Muscle of arm (tissue), 14 donors: ENCODE results near the gene INTS6L. TPM values are rescaled to one million over a fixed set of nuclear protein-coding genes. Genes with fewer than 3 reads are reported as not detected.
A peak's percentile ranks its signal among the peaks of the same experiment; 100 is the strongest.

Experiments
- DNase-seq: peaks from one replicate; pipeline ENCODE4 v3.0.0-alpha.2; 2013
- long read RNA-seq, 11 donors: transcript quantifications; one replicate each; lab custom pipeline, GENCODE V29; 2026
- polyA plus RNA-seq, 12 donors: library from polyadenylated mRNA; unstranded; fragments of 120-200 nt; gene quantifications; one replicate each; pipeline ENCODE4 v1.2.1, GENCODE V29; 2013; ENCODE audit not compliant: insufficient read length in 12 of 12

INTS6L gene
- 10 to 100 TPM in 9 of 12 donors, 1 to 10 TPM in 2, not detected in 1; 7.6 to 29.3 (median 12.5) TPM for polyA plus RNA-seq
- long read RNA-seq, donor 1, partial matches to known transcripts = 0 of 1 reads
- long read RNA-seq, donor 1, other reads (novel, unspliced or antisense) = 0 of 1 reads
- long read RNA-seq, donor 2 = 0 reads
- long read RNA-seq, donor 3 = 0 reads
- long read RNA-seq, donor 4 = 0 reads
- long read RNA-seq, donor 5, partial matches to known transcripts = 0 of 1 reads
- long read RNA-seq, donor 5, other reads (novel, unspliced or antisense) = 0 of 1 reads
- long read RNA-seq, donor 6 = 0 reads
- long read RNA-seq, donor 7 = 0 reads
- long read RNA-seq, donor 8 = 0 reads
- long read RNA-seq, donor 9 = 0 reads
- long read RNA-seq, donor 10 = 0 reads
- long read RNA-seq, donor 11 = 0 reads

DNA sequence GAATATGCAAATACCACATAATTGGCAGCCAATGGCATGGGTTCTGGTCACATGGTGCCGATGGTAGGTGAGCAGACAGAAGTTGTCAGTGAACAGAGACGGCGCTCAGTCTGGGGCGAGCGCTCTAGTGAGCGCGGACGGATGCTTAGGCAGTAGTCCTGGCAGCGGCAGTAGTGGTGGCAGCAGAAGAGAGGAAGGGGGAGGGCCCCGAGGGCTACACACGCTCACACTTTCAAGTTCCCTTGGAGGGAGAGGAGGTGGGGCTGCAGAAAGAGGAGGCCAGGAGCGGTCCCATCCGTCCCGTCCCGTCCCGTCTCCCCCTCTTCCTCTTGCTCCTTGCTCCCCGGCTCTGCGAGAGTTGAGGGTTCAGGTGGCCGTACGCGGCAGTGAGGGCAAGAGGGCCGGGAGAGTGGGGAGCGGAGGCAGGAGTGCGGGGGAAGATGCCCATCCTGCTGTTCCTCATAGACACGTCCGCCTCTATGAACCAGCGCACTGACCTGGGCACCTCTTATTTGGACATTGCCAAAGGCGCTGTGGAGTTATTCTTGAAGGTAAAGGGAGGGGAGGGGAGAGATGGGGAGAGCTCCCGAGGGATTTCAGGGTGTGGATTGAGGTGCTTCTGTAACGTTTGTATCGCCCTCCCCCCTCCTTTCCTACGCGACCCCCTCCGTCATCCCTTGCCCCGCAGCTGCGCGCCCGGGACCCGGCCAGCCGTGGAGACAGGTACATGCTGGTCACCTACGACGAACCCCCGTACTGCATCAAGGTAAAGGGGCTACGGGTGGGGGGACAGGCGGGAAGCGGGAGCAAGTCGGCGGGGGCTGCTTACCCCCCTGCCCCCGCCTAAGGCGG, at the start of gene INTS6L:
TSS of gene INTS6L (plus strand) at position 108 of the 852 bp plus-strand sequence. CDS start at position 441, 333 bp downstream.
- DNase-seq = peak; percentile 82

GRCh38 chrX:135476378-135476777, 44.1 kb upstream of the INTS6L start:
- no peak for DNase-seq

- DNase-seq = peak; percentile 24
Measured at GRCh38 chrX:135477576-135477975, 42.9 kb upstream of the INTS6L start.

DNA sequence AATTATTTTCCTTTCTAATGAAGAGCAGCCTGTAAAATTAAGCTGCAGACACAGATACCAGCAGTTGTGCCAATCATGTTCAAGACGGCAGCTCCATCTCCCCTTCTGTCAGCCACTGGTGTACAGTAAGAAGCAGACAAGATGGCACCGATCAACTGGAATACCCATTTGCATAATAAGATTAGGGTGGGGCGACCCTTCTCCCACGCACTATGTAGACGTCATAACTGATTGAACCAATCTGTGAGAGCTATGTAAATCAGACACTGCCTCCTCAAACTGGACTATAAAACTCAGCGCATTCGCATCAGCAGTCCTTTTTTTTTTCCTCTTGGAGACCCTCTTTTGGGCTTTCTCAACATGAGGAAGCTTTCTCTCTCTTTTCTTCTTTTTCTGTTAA, 40.4 kb upstream of the INTS6L start:
- DNase-seq = no peak

- peak; percentile 12 for DNase-seq
Measured at GRCh38 chrX:135481696-135482179, 38.7 kb upstream of the INTS6L start.

GRCh38 chrX:135484641-135485289, 35.7 kb upstream of the INTS6L start:
- DNase-seq = peak; percentile 40

GRCh38 chrX:135489542-135489941, 30.9 kb upstream of the INTS6L start:
- no peak for DNase-seq

- no peak for DNase-seq
Measured at GRCh38 chrX:135490979-135491514, 29.4 kb upstream of the INTS6L start.

- DNase-seq = no peak
Measured at GRCh38 chrX:135494453-135494852, 26.0 kb upstream of the INTS6L start.

- DNase-seq = no peak
Measured at GRCh38 chrX:135497736-135498135, 22.7 kb upstream of the INTS6L start.

DNA sequence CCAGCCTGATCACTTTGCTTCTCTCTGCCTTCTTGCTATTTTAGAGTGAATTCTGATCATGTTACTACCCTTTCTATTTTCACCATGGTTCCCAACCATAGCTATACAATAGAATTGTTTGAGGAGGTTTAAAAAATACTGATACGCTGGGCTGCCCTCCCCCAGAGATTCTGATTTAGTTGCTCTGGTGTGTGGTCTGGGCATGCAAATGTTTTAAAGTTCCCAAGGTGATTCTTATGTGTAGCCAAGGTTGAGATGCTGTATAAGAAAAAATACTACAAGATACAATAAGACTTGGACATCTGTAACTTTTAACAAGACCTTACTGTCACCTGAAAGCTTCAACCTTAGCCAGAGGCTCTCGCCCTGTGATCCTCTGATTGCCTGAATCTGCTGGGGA, 22.2 kb upstream of the INTS6L start:
- DNase-seq = no peak

DNA sequence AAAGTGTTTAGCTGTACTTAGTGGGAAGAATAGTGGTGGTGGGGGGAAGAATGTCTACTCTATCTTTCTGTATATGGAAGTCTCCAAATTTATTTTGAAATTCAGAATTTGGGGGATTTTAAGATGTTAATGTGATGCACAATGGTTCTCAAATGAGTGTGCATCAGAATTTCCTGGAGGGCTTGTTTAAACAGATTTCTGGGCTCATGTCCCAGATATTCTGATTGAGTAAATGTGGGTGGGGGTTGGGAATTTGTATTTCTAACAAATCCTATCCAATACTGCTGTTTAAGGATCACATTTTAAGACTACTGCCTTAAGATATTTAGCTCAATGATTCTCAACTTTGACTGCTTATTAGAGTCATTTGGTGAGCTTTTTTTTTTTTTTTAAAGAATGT, 15.1 kb upstream of the INTS6L start:
- DNase-seq = peak; percentile 45

DNA sequence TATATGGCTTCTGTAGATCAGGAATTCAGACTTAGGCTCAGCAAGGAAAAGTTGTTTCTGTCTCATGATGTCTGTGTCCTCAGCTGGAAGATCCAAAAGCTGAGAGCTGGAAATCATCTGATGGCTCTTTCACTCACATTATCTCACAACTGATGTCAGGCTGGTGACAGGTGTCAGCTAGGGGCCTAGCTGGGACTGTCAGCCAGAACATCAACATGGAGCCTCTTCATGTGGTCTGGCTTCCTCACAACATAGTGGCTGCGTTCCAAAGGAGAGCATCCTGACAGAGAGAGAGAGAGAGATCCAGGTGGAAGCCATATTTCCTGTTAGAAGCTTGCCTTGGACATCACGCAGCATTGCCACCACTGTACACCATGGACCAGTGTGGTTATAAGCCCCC, 10.6 kb upstream of the INTS6L start:
- DNase-seq = no peak

DNA sequence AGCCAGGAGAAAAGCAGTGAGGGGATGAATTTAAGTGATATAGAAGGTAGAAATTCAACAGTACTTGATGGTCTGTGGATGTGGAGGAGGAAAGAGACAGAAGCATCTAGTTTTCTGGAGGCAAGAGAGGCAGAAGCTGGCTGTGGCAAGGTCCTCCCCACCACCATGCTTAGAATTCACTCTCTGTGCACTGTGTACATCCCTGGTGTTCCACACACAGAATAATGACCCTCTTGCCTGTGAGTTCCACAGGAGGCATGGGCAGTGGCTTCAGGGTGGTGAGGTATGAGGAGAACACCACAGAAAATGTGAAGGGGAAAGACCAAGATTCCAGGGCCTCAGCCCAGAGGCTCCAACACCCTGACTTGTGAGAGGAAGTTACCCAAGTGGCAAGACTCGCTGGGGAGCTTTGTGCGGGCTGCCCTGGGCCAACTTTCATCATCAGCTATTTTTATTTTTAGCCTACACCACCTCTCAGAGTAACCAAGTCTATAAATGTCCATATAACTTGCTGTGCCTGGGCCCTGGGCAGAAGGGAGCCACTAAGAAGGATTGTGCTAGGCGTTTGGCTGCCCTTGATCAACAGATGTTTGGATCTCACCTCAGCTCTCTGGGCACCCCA, 7.8 kb upstream of the INTS6L start:
- DNase-seq = no peak

DNA sequence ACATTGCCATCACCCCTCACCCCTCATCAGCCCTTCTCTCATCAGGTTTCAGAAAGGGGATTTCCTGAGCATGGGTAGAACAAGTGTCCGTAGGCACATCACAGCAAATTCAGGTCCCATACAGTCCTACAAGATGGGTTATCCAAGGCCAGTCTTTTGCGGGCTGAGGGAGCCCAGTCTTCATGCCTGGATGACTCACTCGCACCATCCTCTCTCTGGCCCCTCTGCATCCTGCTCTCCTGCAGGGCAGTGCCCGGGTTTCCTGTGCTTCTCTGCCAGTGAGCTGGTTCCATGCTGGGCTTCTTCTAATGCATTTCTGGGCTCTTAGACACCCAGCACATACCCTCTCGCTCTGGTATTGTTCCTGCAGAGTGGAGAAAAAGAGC, 7.3 kb upstream of the INTS6L start:
- DNase-seq = no peak

DNA sequence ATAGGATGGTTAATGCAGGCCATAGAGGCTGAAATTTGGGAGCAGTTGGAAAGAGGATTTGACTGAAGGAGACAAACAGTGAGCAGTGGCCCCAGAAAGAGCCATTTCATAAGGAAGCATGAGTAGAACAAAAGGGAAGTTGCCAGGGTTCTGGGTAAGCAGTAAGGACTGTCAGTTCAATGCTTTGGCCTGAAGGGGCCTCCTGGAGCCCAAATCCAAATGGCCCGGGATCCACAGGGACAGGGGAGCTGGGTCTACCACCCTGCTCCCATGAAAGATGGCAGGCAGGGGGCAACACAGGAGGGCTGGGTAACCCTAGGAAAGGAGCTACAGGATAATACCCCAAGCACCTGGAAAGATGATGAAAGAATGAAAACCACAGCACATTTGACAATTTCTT, 4.1 kb upstream of the INTS6L start:
- DNase-seq = no peak

GRCh38 chrX:135518161-135518560, 2.3 kb upstream of the INTS6L start:
- DNase-seq = no peak

GRCh38 chrX:135520022-135520552, 373 bp upstream of the INTS6L start:
- no peak for DNase-seq

DNA sequence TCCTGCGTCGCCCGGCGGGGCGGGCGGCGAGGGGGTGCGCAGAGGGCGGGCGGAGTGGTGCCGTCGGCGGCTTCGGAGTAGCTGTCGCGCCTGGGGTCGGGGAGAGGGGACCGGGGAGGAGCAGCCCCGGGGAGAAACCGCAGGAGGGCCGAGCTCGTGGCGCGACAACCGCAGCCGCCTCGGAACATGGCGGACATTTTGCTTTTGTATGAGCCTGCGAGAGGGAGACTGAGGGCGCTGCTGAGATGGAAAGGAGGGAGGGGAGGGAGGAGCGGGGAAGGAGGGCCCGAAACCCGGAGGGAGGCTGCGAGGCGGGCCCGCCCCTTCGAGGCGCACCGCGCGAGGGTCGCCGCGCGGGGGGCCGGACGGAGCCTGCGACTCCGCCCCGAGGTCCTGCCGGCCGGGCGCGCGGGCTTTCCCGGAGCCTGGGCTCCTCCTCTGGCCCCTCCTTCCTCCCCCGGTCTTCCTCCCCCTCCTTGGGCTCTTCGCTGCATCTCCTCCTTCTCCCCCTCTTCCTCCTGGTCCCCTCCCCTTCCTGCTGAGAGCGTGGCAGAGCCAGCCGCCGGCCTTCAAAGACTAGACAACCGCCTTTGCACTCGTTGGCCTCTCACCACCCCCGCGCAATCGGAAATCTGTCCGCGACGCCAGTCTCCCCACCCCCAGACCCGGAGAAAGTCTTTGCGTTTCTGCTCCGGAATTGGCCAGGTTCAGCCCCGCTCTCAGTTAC, 1.1 kb downstream of the INTS6L start:
- DNase-seq = peak; percentile 86

DNA sequence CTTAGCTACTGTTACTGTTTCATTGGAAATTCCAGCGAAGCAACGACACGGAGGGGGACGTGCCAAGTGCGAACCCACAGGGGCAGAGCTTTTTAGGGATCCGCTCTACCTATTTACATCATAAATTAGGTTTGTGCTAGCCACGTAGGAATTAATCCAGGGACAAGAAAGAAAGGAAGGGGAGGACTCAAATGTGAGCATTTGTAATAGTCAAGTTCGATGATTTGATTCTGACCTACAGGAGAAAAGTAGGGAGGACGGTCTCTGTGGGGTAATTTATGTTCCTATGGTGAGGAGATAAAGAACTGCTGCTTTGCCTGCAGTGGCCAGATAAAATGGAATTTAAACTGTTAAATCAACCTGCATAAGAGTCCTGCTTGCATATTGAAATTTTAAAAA, 1.7 kb downstream of the INTS6L start:
- DNase-seq = no peak
